Neural progenitor cell (in vitro differentiated cells): ENCODE measurements around the gene MPPED1. TPM values are rescaled to one million over a fixed set of nuclear protein-coding genes. Genes with fewer than 3 reads are reported as not detected.

ENCODE experiments used
- DNase-seq: peaks from one replicate; pipeline ENCODE4 v3.0.0-alpha.2; 2016; ENCODE audit warnings: low spot score
- H2AFZ ChIP-seq: fragments of 200-600 bp; sonication (generic); replicated peaks from 2 replicates; pipeline ENCODE4 v1.6.1; 2016; ENCODE audit warnings: antibody characterized with exemption
- H3F3A ChIP-seq: fragments of 200-600 bp; sonication (generic); 2 replicates; pipeline ENCODE4 v1.6.1; 2016; ENCODE audit warnings: antibody characterized with exemption, low read depth
- H3K27ac ChIP-seq: fragments of 200-600 bp; sonication (generic); 2 replicates; pipeline ENCODE4 v1.5.1; 2016; ENCODE audit warnings: mild to moderate bottlenecking
- H3K27me3 ChIP-seq: fragments of 200-600 bp; sonication (generic); 2 replicates; pipeline ENCODE4 v1.6.1; 2016; ENCODE audit warnings: mild to moderate bottlenecking, moderate library complexity
- H3K36me3 ChIP-seq: fragments of 200-600 bp; sonication (generic); 2 replicates; pipeline ENCODE4 v1.5.1; 2016
- H3K4me1 ChIP-seq: fragments of 200-600 bp; sonication (generic); 2 replicates; pipeline ENCODE4 v1.6.1; 2016; ENCODE audit warnings: mixed run types
- H3K4me2 ChIP-seq: fragments of 200-600 bp; sonication (generic); 2 replicates; pipeline ENCODE4 v1.6.1; 2016
- H3K4me3 ChIP-seq: fragments of 200-600 bp; sonication (generic); 2 replicates; pipeline ENCODE4 v1.5.1; 2016
- H3K79me2 ChIP-seq: fragments of 200-600 bp; sonication (generic); 2 replicates; pipeline ENCODE4 v1.6.1; 2016; ENCODE audit warnings: low read depth
- H3K9ac ChIP-seq: fragments of 200-600 bp; sonication (generic); 2 replicates; pipeline ENCODE4 v1.6.1; 2016
- H3K9me3 ChIP-seq: fragments of 200-600 bp; sonication (generic); 2 replicates; pipeline ENCODE4 v1.5.1; 2016; ENCODE audit warnings: low read depth
- H4K20me1 ChIP-seq: fragments of 200-600 bp; sonication (generic); 2 replicates; pipeline ENCODE4 v1.6.1; 2016; ENCODE audit warnings: low read depth
- H3K27ac Mint-ChIP-seq: 3 replicates; pipeline ENCODE4 v1.8.0; 2021; ENCODE audit warnings: mixed read lengths
- H3K27me3 Mint-ChIP-seq: 2 replicates; pipeline ENCODE4 v1.8.0; 2022; ENCODE audit warnings: low read depth, mild to moderate bottlenecking, inconsistent platforms, moderate library complexity, mixed read lengths; ENCODE audit not compliant: insufficient read depth
- H3K36me3 Mint-ChIP-seq: 3 replicates; pipeline ENCODE4 v1.8.0; 2021; ENCODE audit warnings: mixed read lengths
- H3K4me1 Mint-ChIP-seq: 3 replicates; pipeline ENCODE4 v1.8.0; 2021; ENCODE audit warnings: mixed read lengths
- H3K4me3 Mint-ChIP-seq: 3 replicates; pipeline ENCODE4 v1.8.0; 2021; ENCODE audit warnings: mild to moderate bottlenecking, moderate library complexity, mixed read lengths
- H3K9me3 Mint-ChIP-seq: 3 replicates; pipeline ENCODE4 v1.8.0; 2020; ENCODE audit warnings: mixed read lengths
- CTCF ChIP-seq: fragments of 200-600 bp; sonication (generic); IDR thresholded peaks from 2 replicates; pipeline ENCODE4 v1.5.1; 2017; ENCODE audit warnings: antibody characterized with exemption, mild to moderate bottlenecking
- EZH2 ChIP-seq: fragments of 200-600 bp; sonication (generic); IDR thresholded peaks from 2 replicates; pipeline ENCODE4 v1.6.1; 2017; ENCODE audit warnings: antibody characterized with exemption, mild to moderate bottlenecking, moderate library complexity
- EZH2phosphoT487 ChIP-seq: fragments of 200-600 bp; sonication (generic); IDR thresholded peaks from 2 replicates; pipeline ENCODE4 v1.6.1; 2017; ENCODE audit warnings: antibody characterized with exemption
- total RNA-seq: library from RNA; depleted of rRNA; stranded (reverse); fragments of >200 nt; gene quantifications from 2 replicates; pipeline ENCODE4 v1.2.3, GENCODE V29; 2015; ENCODE audit warnings: low replicate concordance

The MPPED1 gene
- total RNA-seq, 1 donor from 2014 or later, result 2.0 TPM

- H3F3A ChIP-seq, result no peaks in the 10 kb centered on the region
- no peaks in the 10 kb centered on the region for H3K36me3 ChIP-seq
- Mint-ChIP-seq H3K36me3 (no peaks in the 10 kb centered on the region), H3K27ac (no peak overlapping the region), H3K4me3 (peak overlapping the region; percentile 24), H3K4me1 (peaks cover 7% of the 10 kb centered on the region), H3K9me3 (no peaks in the 10 kb centered on the region), H3K27me3 (peaks cover 27% of the 10 kb centered on the region)
- no peaks in the 10 kb centered on the region for H3K79me2 ChIP-seq
- H3K4me2 ChIP-seq, result no peak overlapping the region
- TF ChIP-seq CTCF (no peak), EZH2phosphoT487 (no peak), EZH2 (no peak)
- H3K27ac ChIP-seq, result no peak overlapping the region
- H3K4me3 ChIP-seq, result no peak overlapping the region
- no peak for DNase-seq
- no peak overlapping the region for H3K9ac ChIP-seq
- no peaks in the 10 kb centered on the region for H4K20me1 ChIP-seq
- peaks cover 3% of the 10 kb centered on the region for H3K4me1 ChIP-seq
- H2AFZ ChIP-seq, result no peak overlapping the region
- no peaks in the 10 kb centered on the region for H3K9me3 ChIP-seq
- peaks cover 12% of the 10 kb centered on the region for H3K27me3 ChIP-seq
Measured at GRCh38 chr22:43433451-43434274, 21.8 kb downstream of the MPPED1 start.

GRCh38 chr22:43434275-43434927, 22.6 kb downstream of the MPPED1 start:
- H3K36me3 Mint-ChIP-seq, result no peaks in the 10 kb centered on the region
- H3K27ac Mint-ChIP-seq, result no peak overlapping the region
- no peaks in the 10 kb centered on the region for H4K20me1 ChIP-seq
- no peak overlapping the region for H3K4me3 Mint-ChIP-seq
- no peaks in the 10 kb centered on the region for H3K9me3 ChIP-seq
- peaks cover 3% of the 10 kb centered on the region for H3K4me1 ChIP-seq
- no peak for DNase-seq
- H3K27ac ChIP-seq, result no peak overlapping the region
- no peaks in the 10 kb centered on the region for H3K36me3 ChIP-seq
- peaks cover 28% of the 10 kb centered on the region for H3K27me3 Mint-ChIP-seq
- H3K4me1 Mint-ChIP-seq, result peaks cover 7% of the 10 kb centered on the region
- H3K27me3 ChIP-seq, result peaks cover 12% of the 10 kb centered on the region
- no peak for TF ChIP-seq EZH2phosphoT487
- no peak for TF ChIP-seq EZH2
- TF ChIP-seq CTCF, result no peak
- no peaks in the 10 kb centered on the region for H3K9me3 Mint-ChIP-seq
- H3K4me2 ChIP-seq, result no peak overlapping the region
- no peak overlapping the region for H2AFZ ChIP-seq
- no peaks in the 10 kb centered on the region for H3K79me2 ChIP-seq
- no peak overlapping the region for H3K9ac ChIP-seq
- H3K4me3 ChIP-seq, result no peak overlapping the region
- no peaks in the 10 kb centered on the region for H3F3A ChIP-seq

DNA sequence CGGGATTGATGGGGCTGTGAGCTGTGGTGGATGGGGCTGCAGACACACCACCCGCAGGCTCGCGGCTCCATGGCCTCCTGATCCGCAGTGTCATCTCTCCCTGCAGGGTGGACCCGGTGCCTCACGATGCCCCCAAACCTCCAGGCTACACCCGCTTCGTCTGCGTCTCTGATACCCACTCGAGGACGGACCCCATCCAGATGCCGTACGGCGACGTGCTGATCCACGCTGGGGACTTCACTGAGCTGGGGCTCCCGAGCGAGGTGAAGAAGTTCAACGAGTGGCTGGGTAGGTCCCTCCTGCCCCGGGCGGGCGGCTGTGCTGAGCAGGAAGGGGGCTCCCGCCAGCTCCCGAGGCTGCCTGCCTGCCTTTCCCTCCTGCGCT, 23.1 kb downstream of the MPPED1 start:
- no peak overlapping the region for H3K27ac ChIP-seq
- no peaks in the 10 kb centered on the region for H4K20me1 ChIP-seq
- H3K9ac ChIP-seq, result no peak overlapping the region
- TF ChIP-seq EZH2phosphoT487, result no peak
- no peak for TF ChIP-seq CTCF
- TF ChIP-seq EZH2, result no peak
- Mint-ChIP-seq H3K4me1 (peaks cover 12% of the 10 kb centered on the region), H3K27me3 (peaks cover 29% of the 10 kb centered on the region), H3K36me3 (no peaks in the 10 kb centered on the region), H3K27ac (no peak overlapping the region), H3K4me3 (no peak overlapping the region), H3K9me3 (no peaks in the 10 kb centered on the region)
- no peak overlapping the region for H3K4me3 ChIP-seq
- peaks cover 12% of the 10 kb centered on the region for H3K27me3 ChIP-seq
- H2AFZ ChIP-seq, result no peak overlapping the region
- DNase-seq, result no peak
- H3K36me3 ChIP-seq, result no peaks in the 10 kb centered on the region
- peaks cover 3% of the 10 kb centered on the region for H3K4me1 ChIP-seq
- H3K79me2 ChIP-seq, result no peaks in the 10 kb centered on the region
- H3K4me2 ChIP-seq, result no peak overlapping the region
- H3K9me3 ChIP-seq, result no peaks in the 10 kb centered on the region
- H3F3A ChIP-seq, result no peaks in the 10 kb centered on the region
